Spinal cord (tissue), 10 donors: ENCODE measurements around the gene GMDS. TPM values are rescaled to one million over a fixed set of nuclear protein-coding genes. Genes with fewer than 3 reads are reported as not detected.

Source experiments
- DNase-seq, 6 donors: peaks; one replicate each; pipeline versions ENCODE4 v3.0.0 to v3.0.0-alpha.2; 2013 to 2015; ENCODE audit warnings: low spot score in 6 of 6, low read depth in 4 of 6
- H3K27ac ChIP-seq: one replicate; pipeline ENCODE4 v1.5.1; 2013; ENCODE audit warnings: low read depth, low read length, control low read depth
- H3K27me3 ChIP-seq: one replicate; pipeline ENCODE4 v1.6.1; 2013; ENCODE audit warnings: low read length; ENCODE audit not compliant: control insufficient read depth, insufficient read depth
- H3K36me3 ChIP-seq: one replicate; pipeline ENCODE4 v1.6.1; 2013; ENCODE audit warnings: low read length; ENCODE audit not compliant: control insufficient read depth, insufficient read depth
- H3K4me1 ChIP-seq: one replicate; pipeline ENCODE4 v1.6.1; 2013; ENCODE audit warnings: low read length; ENCODE audit not compliant: control insufficient read depth, insufficient read depth
- H3K4me3 ChIP-seq: one replicate; pipeline ENCODE4 v1.5.1; 2013; ENCODE audit warnings: low read depth, low read length, control low read depth
- H3K9me3 ChIP-seq: one replicate; pipeline ENCODE4 v1.6.1; 2013; ENCODE audit warnings: low read length; ENCODE audit not compliant: control insufficient read depth, insufficient read depth
- WGBS: methylation state at CpG from one replicate; pipeline ENCODE4 v1.1.5; 2013; ENCODE audit warnings: missing lambda C conversion rate; ENCODE audit not compliant: insufficient coverage; 5-methylcytosine and 5-hydroxymethylcytosine counted together
- polyA plus RNA-seq, 2 donors: library from polyadenylated mRNA; unstranded; fragments of 120-200 nt; gene quantifications; one replicate each; pipeline ENCODE4 v1.2.1, GENCODE V29; 2013; ENCODE audit not compliant: insufficient read length in 2 of 2
- total RNA-seq, 2 donors: library from RNA; depleted of rRNA in 1 of 2; stranded (reverse); fragments of 120-200 nt in 1 of 2; fragments of >200 nt in 1 of 2; gene quantifications; one replicate each; pipeline versions ENCODE4 v1.2.3 to v1.2.4, GENCODE V29; 2013 to 2014
- donor health status: healthy.

GMDS gene
- total and polyA plus RNA-seq, 4 donors = 35.3 to 87.4 (median 49.6) TPM

DNA sequence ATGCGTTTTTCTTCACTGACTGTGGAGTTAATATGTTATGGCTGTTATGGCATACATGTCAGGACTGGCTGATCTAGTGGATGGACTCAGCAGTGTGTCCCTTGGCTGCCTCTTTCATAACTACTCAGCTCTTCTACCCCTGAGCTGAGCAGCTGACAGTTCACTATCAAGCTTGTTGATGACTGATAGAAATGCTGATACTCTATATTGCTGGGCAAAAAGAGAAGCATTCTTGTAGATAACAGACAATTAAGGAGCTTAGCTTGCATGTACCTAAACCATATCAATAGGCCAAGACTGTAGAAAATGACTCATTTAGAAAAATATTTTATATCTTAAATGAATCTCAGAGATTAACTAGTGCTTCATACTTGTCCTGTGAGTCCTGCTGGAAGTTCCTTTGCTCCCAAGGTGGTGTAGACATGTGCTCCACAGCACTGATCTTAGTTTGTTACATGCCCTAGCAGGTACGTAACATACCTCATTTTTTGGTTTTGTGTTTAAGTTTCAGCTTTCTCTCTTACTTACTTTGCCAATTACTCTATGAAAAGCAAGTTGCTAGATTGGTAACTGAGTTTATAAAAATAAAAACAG lies 236.9 kb downstream of the GMDS start:
- H3K4me1 ChIP-seq = no peaks in the 10 kb centered on the region
- H3K27ac ChIP-seq = no peak overlapping the region
- WGBS = no CpG with 5 or more reads among the region's 2 CpGs
- peaks cover 6% of the 10 kb centered on the region for H3K9me3 ChIP-seq
- no peak overlapping the region for H3K4me3 ChIP-seq
- H3K36me3 ChIP-seq = no peaks in the 10 kb centered on the region
- no peak for DNase-seq
- peaks cover 2% of the 10 kb centered on the region for H3K27me3 ChIP-seq

DNA sequence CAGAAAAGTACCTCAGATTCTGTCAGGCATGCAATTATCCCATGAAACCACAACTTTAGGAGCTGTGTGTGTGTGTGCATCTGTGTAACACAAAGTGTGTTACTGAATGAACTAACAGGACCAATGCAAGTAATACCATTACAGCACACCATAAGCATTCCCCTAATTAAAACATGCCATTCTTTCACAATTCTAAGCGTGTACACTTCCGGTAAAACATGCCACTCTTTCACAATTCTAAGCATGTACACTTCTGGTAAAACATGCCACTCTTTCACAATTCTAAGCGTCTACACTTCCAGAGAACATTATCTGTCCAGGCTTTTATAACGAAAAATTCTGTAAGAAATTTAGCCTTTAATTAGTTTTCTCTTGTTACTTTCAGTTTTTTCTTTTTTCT lies 238.2 kb downstream of the GMDS start:
- Histone ChIP-seq H3K36me3 (no peaks in the 10 kb centered on the region), H3K4me1 (no peaks in the 10 kb centered on the region), H3K4me3 (no peak overlapping the region), H3K27ac (no peak overlapping the region), H3K9me3 (peaks cover 6% of the 10 kb centered on the region), H3K27me3 (no peaks in the 10 kb centered on the region)
- 95% methylated on average over 2 of the region's 4 CpGs for WGBS
- DNase-seq = no peak

DNA sequence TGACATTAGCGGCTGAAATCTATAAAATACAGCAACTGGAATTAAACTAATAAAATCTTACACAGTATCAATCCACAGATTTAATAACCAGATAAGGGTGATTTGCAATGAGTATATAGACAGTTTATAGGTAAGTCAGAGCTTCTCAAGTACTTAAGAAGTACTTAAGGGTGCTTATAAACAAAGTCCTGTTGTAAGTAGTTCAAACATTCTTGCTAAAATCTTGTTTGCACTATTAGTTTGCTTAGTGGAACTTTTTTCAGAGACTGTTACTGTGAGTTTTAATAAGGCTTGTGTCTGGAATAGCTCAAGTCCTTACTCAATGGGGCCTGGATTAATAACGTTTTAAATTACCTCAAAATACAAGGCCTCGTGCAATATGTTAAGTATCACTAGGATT lies 240.5 kb downstream of the GMDS start:
- H3K27me3 ChIP-seq = no peaks in the 10 kb centered on the region
- no peak overlapping the region for H3K27ac ChIP-seq
- no CpG with 5 or more reads among the region's 3 CpGs for WGBS
- no peaks in the 10 kb centered on the region for H3K36me3 ChIP-seq
- peaks cover 8% of the 10 kb centered on the region for H3K9me3 ChIP-seq
- DNase-seq = no peak
- no peak overlapping the region for H3K4me3 ChIP-seq
- no peaks in the 10 kb centered on the region for H3K4me1 ChIP-seq

DNA sequence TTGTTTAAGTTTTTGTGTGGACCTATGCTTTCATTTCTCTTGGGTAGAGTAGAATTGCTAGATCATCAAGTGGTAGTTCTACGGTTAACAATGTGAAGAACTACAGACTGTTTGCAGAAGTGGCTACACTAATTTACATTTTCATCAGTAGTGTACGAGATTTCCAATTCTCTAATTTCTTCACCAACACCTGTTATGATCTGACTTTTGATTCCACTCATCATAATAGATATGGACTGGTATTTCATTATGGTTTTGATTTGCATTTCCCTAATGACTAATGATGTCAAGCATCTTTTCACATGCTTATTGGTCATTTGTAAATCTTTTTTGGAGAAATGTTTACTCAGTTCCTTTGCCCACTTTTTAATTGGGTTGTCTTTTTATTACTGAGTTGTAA lies 244.4 kb downstream of the GMDS start:
- H3K36me3 ChIP-seq = no peaks in the 10 kb centered on the region
- H3K4me3 ChIP-seq = no peak overlapping the region
- no peaks in the 10 kb centered on the region for H3K27me3 ChIP-seq
- H3K4me1 ChIP-seq = no peaks in the 10 kb centered on the region
- H3K27ac ChIP-seq = no peak overlapping the region
- no CpG with 5 or more reads among the region's 2 CpGs for WGBS
- H3K9me3 ChIP-seq = peaks cover 2% of the 10 kb centered on the region
- no peak for DNase-seq

DNA sequence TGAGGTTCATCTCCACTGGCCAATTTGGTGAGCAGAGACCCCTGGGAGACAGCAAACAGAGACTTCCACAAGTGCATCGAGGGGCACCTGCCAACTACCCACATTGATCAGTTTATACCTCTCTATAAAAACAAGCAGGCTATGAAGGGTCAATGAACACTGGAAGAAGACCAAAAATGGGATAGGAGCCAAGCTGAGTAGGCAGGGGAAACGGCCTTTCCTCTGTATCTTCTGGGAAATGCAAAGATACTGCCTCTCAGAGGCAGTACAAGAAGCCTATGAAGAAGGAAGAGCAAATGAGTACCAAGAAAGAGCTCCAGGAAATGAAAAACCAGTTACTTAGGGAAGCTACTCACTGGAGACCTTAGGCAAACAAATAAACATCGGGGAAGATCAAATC lies 247.7 kb downstream of the GMDS start:
- no peaks in the 10 kb centered on the region for H3K27me3 ChIP-seq
- WGBS = 50% methylated on average over 2 of the region's 3 CpGs
- no peak overlapping the region for H3K4me3 ChIP-seq

DNA sequence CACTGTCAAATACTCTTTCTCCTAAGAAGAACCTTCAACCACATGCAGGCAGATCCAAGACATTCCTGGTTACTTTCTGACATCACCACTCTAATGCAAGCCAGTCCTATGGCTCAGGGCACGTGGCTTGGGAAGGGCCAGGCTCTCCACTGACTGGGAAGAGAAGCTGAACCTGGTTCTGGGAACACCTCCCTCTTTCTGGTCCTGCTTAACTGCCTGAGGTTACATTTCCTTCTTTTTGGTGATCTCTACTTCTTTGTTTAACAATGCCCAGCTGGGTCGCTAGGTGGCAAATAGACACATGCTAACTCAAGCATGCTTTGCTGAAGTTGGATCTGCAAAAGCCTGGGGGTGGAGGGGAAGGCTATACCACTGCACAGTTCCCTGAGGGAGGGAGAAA lies 249.8 kb downstream of the GMDS start:
- Histone ChIP-seq H3K27me3 (no peaks in the 10 kb centered on the region), H3K27ac (no peak overlapping the region), H3K4me1 (no peaks in the 10 kb centered on the region), H3K4me3 (no peak overlapping the region), H3K36me3 (no peaks in the 10 kb centered on the region), H3K9me3 (peaks cover 2% of the 10 kb centered on the region)
- DNase-seq = no peak
- WGBS = 71% methylated on average over 1 of the region's 2 CpGs

More for the DNA sequence above, 247.7 kb downstream of the GMDS start:
- H3K36me3 ChIP-seq = no peaks in the 10 kb centered on the region
- DNase-seq = peak in 1 of 6 donors; percentile 11
- peaks cover 2% of the 10 kb centered on the region for H3K9me3 ChIP-seq
- H3K27ac ChIP-seq = no peak overlapping the region
- H3K4me1 ChIP-seq = no peaks in the 10 kb centered on the region

DNA sequence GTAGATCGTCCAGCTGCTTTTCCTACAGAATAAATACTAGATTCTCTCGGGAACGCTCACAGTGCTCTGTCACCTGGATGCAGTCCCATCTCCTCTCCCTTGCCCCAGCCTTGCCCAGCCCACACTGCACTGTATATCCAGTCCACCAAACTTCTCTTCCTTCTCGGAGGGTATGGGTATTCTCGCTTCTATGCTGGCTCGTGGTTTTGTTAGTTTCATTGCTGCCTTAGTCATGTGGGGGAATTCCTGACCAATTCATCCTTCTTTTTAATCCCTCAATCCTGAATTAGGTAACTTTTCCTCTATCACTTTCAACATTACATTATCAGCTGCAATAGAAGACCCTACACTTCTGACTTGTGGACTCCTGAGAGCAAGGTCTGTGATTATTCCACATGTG lies 252.4 kb downstream of the GMDS start:
- H3K9me3 ChIP-seq = no peaks in the 10 kb centered on the region
- no peaks in the 10 kb centered on the region for H3K4me1 ChIP-seq
- H3K27ac ChIP-seq = no peak overlapping the region
- no peaks in the 10 kb centered on the region for H3K36me3 ChIP-seq
- no peak for DNase-seq
- WGBS = 85% methylated on average over 4 of the region's 6 CpGs
- no peak overlapping the region for H3K4me3 ChIP-seq
- H3K27me3 ChIP-seq = no peaks in the 10 kb centered on the region

DNA sequence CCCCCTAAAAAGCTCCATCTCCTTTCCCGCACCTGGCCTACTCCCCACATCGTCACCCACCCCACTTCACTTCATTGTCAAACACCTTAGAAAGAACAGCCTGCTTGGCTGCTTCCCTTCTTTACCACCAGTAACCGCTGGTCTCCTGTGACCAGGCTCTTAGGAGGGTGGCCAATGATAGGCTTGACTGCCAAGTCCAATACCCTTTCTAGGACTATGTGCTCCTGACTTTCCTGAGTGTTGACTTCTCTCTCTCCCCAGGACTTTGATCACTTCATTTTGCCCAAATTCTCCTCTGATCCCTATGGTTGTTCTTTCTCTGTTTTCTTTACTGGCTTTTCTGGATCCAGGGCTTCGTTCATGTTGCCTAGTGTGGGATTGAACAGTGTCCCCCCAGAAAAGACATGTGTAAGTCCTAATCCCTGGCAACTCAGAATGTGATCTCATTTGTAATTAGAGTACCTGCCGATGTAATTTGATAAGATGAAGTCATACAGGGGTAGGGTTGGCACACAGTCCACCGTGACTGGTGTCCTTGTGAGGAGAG lies 254.0 kb downstream of the GMDS start:
- Histone ChIP-seq H3K36me3 (no peaks in the 10 kb centered on the region), H3K9me3 (no peaks in the 10 kb centered on the region), H3K4me1 (no peaks in the 10 kb centered on the region), H3K27me3 (no peaks in the 10 kb centered on the region), H3K4me3 (no peak overlapping the region), H3K27ac (no peak overlapping the region)
- no peak for DNase-seq
- WGBS = 94% methylated on average over 6 of the region's 6 CpGs

DNA sequence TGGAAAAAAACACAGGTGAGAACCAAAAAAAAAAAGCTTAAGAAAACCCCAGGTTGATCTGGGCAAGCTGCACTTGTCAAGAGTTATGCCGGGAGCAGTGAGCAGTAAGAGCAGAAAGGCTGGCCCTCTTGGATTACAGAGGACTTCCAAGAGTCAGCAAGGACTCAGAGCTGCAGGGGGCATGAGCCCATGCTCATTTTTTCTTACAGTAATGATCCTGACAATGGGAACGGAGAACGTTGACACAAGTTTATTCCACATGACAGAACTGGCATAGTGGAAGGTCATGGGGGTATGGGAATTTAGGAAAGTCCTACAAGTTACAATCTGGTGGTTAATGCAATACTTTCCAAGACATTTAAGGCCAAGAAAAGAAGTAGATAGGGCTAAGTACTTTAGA lies 256.6 kb downstream of the GMDS start:
- H3K27me3 ChIP-seq = no peaks in the 10 kb centered on the region
- no peak overlapping the region for H3K27ac ChIP-seq
- DNase-seq = no peak
- H3K36me3 ChIP-seq = no peaks in the 10 kb centered on the region
- H3K4me1 ChIP-seq = no peaks in the 10 kb centered on the region
- WGBS = 75% methylated on average over 1 of the region's 3 CpGs
- peaks cover 4% of the 10 kb centered on the region for H3K9me3 ChIP-seq
- no peak overlapping the region for H3K4me3 ChIP-seq

DNA sequence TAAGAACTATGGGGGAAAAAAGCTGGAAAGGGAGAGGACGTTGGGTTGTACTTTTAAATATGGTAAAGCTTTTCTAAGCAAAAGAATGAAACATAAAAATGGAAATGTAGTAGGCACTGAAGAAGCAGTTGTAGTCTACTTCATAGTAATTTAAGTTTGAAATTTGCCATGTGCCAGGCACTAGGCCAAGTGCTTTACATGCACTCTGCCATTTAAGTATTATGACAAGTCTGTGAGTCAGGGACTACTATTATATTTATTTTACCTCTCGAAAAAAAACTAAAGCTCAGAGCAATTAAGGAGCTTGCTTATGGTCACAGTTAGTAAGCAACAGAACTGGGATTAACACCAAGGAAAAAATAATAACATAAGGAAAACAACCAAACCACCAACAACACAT lies 257.8 kb downstream of the GMDS start:
- 33% methylated on average over 1 of the region's 2 CpGs for WGBS
- Histone ChIP-seq H3K9me3 (peaks cover 4% of the 10 kb centered on the region), H3K4me1 (no peaks in the 10 kb centered on the region), H3K4me3 (no peak overlapping the region), H3K27me3 (no peaks in the 10 kb centered on the region), H3K27ac (no peak overlapping the region), H3K36me3 (no peaks in the 10 kb centered on the region)
- no peak for DNase-seq
